Stimulated activated CD4-positive, alpha-beta T cell treated with anti-CD3 and anti-CD28 coated beads, Interleukin-4, amount 100 ng/mL, for 48 hours (primary cell): ENCODE measurements around the gene OR2B6.

Source experiments
- DNase-seq, 2 donors: peaks; one replicate each; pipeline ENCODE4 v3.0.0-alpha.2; 2020; ENCODE audit warnings: low read depth in 2 of 2

Gene OR2B6

GRCh38 chr6:28000351-28001045, 43.5 kb downstream of the OR2B6 start:
- no peak for DNase-seq

DNA sequence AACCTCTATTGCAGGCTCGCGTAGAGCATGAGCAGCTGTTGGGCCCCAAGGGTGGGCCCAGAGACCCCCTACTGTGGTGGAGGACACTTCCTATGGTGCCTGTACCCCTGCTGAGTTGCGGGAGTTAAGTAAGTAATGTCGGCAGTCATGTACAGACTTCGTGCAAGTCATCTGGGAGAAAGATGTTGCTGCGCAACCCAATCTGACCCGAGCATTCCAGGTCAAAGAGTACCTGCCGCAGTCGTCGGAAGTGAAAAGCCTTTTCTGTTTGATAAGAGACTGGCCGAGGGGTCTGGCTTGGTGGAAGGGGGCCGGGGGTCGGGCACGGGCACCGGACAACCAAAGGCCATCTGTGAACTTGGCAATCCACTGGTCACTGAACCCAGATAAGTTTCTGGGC, 44.3 kb downstream of the OR2B6 start:
- no peak for DNase-seq

- DNase-seq: no peak
These were observed 44.7 kb downstream of the OR2B6 start for GRCh38 chr6:28001751-28002150.

DNA sequence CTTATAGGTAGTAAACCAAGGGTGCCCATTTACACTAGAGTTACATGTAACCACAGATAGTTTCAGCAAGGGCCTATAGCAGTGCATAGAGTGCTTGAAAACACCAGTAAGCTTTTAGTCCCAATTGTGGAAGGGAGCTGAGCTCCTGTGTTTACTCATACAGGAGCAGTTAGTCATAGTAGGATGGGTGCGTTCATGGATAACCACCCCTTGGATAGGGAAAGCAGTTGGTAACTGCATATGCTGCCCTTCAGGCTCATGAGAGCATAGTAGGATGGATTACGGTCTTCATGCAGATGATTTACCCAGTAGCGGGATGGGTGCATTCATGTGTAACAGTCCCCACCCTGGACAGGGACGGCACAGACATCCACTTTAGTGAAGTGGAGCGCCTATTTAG, 45.1 kb downstream of the OR2B6 start:
- DNase-seq: no peak

- DNase-seq: no peak
These were observed 46.0 kb downstream of the OR2B6 start for GRCh38 chr6:28003059-28003458.

DNA sequence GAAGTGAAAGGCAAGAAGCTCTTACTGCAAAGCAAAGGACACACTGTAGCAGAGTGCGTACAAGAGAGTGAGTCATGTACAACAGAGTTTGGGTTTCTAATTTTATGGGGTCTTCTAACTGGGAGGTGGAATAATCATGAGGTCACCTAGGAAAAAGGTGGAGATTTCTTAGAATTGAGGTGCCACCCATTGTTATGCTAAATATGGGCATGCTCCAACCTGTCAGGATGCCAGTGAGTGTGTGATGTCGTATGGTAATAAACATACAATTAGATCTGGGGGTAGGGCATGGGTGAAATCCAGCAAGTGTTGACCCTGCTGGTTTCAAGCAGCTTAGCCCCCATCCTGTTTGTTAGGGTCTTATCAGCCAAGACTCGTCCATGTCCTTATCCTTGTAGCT, 46.6 kb downstream of the OR2B6 start:
- no peak for DNase-seq

- DNase-seq: no peak
These were observed 47.5 kb downstream of the OR2B6 start for GRCh38 chr6:28004350-28005151.

DNA sequence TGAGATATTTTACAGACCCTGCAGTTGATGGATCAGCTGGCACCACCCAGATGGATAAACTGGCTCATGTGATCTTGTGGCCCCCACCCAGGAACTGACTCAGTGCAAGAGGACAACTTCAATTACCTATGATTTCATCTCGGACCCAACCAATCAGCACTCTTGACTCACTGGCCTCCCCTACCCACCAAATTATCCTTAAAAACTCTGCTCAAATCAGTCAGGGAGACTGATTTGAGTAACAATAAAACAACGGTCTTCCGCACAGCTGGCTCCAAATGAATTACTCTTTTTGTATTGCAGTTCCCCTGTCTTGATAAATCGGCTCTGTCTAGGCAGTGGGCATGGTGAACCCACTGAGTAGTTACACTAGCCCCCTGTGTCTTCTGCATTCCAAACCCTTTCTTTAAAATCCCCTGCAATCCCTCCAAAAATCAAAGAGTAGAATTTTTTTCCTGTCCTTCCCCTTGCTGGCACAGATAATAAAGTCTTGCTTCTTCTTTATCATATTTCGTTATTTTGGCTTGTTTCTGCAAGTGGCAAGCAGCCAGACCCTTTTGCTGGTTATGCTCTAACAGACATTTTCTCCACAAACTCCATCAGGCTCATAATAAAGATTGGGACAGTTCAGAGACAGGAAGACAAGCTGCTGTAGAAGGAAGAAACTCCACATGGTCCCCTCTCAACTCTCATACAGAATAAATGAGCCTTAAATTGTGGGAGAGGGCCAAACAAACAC, 48.3 kb downstream of the OR2B6 start:
- DNase-seq: no peak

DNA sequence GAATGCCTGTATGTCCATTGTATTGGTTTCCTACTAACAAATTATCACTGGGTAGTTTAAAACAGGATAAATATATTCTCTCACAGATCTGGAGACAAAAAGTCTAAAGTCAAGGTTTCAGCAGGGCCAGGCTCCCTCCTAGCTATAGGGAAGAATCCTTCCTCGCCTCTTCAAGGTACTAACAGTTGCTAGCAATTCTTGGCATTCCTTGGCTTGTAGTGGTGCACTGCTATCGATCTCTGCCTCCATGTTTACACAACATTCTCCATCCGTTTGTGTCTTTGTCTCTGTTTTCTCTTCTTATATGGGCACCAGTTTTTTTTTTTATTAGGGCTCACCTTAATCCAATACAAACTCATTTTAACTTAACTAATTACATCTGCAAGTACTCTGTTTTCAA, 48.9 kb downstream of the OR2B6 start:
- no peak for DNase-seq
